GM12872 (cell line): ENCODE results near the gene IGFBP7.

Experiments
- TF ChIP-seq, protein P1 (sequence below): IDR thresholded peaks from 3 replicates; pipeline ENCODE4 v1.5.1; 2011; ENCODE audit warnings: low read depth, mild to moderate bottlenecking, low read length, moderate library complexity; ENCODE audit not compliant: insufficient read depth

Gene IGFBP7

GRCh38 chr4:57044279-57044678 is 65.9 kb downstream of the IGFBP7 start:
- TF ChIP-seq, protein P1, sequence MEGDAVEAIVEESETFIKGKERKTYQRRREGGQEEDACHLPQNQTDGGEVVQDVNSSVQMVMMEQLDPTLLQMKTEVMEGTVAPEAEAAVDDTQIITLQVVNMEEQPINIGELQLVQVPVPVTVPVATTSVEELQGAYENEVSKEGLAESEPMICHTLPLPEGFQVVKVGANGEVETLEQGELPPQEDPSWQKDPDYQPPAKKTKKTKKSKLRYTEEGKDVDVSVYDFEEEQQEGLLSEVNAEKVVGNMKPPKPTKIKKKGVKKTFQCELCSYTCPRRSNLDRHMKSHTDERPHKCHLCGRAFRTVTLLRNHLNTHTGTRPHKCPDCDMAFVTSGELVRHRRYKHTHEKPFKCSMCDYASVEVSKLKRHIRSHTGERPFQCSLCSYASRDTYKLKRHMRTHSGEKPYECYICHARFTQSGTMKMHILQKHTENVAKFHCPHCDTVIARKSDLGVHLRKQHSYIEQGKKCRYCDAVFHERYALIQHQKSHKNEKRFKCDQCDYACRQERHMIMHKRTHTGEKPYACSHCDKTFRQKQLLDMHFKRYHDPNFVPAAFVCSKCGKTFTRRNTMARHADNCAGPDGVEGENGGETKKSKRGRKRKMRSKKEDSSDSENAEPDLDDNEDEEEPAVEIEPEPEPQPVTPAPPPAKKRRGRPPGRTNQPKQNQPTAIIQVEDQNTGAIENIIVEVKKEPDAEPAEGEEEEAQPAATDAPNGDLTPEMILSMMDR = no peak

DNA sequence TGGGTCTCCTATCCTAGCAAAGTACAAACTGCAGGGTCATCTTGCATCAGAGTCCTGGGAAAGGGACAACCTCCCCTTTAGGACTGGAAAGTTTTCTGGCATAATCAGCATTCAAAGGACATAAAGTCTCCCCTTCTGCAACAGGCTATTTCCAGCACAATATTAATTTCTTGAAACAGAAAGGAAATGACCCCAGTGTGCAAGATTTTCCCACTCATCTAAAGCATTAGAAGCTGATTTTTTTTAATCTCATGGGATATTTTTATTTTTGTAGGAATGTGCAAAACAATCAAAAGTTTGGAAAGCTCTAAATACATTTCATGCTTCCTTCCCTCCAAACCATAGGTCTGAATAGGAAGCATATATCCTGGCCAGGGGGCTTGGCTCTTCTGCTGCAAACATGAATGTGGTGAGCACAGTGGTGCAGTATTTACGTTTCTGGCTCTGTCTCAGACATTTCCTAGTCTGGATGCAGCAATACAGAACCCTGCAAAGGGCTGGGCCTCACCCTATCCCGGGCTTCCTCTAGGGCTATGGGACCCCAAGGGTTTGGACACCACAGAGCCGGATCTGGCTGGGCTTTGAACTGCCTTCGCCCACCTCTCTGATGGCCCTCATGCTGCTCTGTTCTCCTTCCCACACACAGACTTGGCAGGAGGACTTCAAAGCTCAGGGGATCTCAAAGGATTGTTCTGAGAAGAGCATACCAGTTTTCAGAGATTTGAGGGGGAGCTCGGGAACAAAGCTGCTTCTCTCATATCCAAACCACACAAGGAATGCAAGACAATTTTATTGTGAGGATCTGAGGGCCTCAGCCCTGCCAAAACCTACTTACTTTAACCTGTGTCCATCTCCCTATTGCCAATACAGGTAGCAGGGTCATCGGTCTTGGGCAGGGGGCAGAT is 66.6 kb downstream of the IGFBP7 start:
- TF ChIP-seq, protein P1 = no peak

DNA sequence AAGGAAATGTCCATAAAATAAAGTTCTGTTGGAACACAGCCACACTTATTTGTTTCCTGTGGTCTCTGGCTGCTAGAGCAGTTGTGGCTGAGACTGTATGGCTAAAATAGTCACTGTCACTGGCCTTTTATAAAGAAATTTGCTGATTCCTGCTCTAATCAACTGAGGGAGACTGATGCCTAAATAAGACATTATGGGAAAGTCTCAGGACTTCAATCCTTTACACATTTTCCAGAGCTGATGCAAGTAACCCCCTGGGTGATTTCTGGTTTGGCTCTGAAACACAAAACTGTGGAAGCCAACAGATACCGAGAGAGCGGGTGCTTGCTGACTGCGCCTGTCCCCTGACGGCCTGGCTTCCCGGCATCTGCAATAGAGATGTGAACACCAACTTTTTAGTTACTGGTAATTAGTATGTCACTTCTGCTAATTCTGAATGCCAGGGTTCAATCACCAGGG is 67.4 kb downstream of the IGFBP7 start:
- TF ChIP-seq, protein P1 = no peak

DNA sequence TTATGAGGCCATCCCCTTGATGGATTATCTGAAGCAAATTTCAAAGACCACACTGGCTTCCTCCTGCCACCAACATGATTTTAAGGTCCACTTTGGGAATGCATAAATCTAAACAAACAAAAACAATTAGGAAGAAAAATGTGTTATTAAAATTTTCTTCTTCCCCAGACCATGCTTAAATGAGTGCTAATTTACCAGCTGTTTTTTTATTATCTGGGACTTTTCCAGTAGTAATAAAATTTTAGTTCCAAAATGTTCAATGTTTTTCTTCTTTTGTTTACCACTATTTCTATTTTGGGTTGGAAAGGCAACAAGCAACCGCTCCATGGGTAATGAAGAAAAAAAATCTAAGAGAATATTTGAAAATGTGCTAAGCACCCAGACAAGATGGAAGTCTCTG is 69.2 kb downstream of the IGFBP7 start:
- TF ChIP-seq, protein P1 = no peak

GRCh38 chr4:57040510-57040909 is 69.7 kb downstream of the IGFBP7 start:
- TF ChIP-seq, protein P1 = no peak

DNA sequence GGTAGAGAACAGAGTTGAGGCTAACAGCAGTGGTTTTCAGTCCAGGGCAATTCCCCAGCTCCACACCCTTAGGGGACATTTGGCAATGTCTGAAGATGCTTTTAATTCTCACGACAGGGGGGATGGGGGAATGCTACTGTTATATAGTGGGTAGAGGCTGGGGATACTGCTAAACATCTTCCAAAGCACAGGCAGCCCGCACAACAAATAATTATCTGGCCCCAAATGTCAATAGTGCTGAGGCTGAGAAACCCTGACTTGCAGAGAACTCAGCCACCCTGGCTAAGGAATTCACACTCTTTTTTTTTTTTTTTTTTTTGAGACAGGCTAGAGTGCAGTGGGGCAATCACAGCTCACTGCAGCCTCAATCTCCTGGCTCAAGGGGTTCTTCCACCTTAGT is 70.8 kb downstream of the IGFBP7 start:
- TF ChIP-seq, protein P1 = no peak

DNA sequence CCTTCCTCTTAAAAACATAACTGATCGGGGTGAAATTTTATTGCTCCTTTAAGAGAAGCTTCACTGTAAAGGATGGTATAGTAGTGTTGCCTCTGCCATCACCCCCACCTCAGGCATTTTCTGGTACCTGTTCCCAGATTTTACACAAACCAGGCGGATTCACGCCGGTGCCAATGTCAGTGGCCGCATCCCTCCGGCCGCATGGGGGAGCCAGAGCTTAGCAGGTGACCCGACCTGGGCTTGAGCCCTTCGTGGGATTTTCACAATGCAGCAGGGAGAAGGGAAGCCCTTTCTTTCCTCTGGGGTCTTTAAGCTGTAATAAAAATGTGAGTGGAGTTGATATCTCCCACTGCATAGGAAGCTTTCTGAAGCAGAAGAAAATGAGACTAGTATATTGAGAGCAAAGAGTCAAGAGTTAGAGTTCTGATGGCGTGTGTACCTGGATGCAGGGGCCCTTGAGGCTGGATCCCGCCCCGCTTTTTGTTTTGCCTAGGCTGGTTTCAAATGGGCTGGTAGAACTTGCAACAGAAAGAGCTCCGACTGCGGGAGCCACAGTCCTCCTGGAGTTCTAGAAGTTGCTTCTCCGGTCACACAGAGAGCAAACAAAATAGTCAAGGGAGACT is 72.1 kb downstream of the IGFBP7 start:
- TF ChIP-seq, protein P1 = peak; percentile 68
